HL-60/S4 treated with phorbol 12-myristate 13-acetate at 8.2 ng/mL for 4 days and 3 days (cell line): ENCODE results near the gene COL4A4.
"Not testable (repeated sequence)": the region's sequence is repeated elsewhere in the genome, so short reads cannot be mapped to it uniquely, and the experiment has no call there.

Experiments used
- in situ Hi-C: fragments of 300-500 bp; cut with MboI; formaldehyde crosslinking; loops from 2 replicates; pipeline ENCODE4 v1.15.0; 2022; ENCODE audit warnings: low sequenced_read_pairs

Gene COL4A4

GRCh38 chr2:227163998-227164762 lies at the start of gene COL4A4, which contains the start of gene COL4A3:
COL4A4 (minus strand) TSS chr2:227164205; CDS start chr2:227147483, 16,722 bp downstream.
COL4A3 (plus strand) TSS chr2:227164624; CDS start chr2:227164727, 103 bp downstream.
- in situ Hi-C loops = no loop called here

GRCh38 chr2:227207573-227207972 lies 43.6 kb upstream of the COL4A4 start:
- in situ Hi-C loops = no loop called here

- in situ Hi-C loops = no loop called here
Measured at GRCh38 chr2:227206406-227206805, 42.4 kb upstream of the COL4A4 start.

- in situ Hi-C loops = no loop called here
Measured at GRCh38 chr2:227205701-227206100, 41.7 kb upstream of the COL4A4 start.

GRCh38 chr2:227204452-227204851 lies 40.4 kb upstream of the COL4A4 start:
- in situ Hi-C loops = no loop called here

- in situ Hi-C loops = no loop called here
Measured at GRCh38 chr2:227201771-227202170, 37.8 kb upstream of the COL4A4 start.

- in situ Hi-C loops = no loop called here
Measured at GRCh38 chr2:227198866-227199265, 34.9 kb upstream of the COL4A4 start.

- in situ Hi-C loops = no loop called here
Measured at GRCh38 chr2:227194219-227194618, 30.2 kb upstream of the COL4A4 start.

GRCh38 chr2:227192491-227192890 lies 28.5 kb upstream of the COL4A4 start:
- in situ Hi-C loops = no loop called here

GRCh38 chr2:227191367-227191766 lies 27.4 kb upstream of the COL4A4 start:
- in situ Hi-C loops = no loop called here

- in situ Hi-C loops = no loop called here
Measured at GRCh38 chr2:227188292-227188691, 24.3 kb upstream of the COL4A4 start.

- in situ Hi-C loops = no loop called here
Measured at GRCh38 chr2:227186751-227187150, 22.7 kb upstream of the COL4A4 start.

GRCh38 chr2:227185615-227186232 lies 21.7 kb upstream of the COL4A4 start:
- in situ Hi-C loops = no loop called here

GRCh38 chr2:227183657-227184367 lies 19.8 kb upstream of the COL4A4 start:
- in situ Hi-C loops = no loop called here

- in situ Hi-C loops = no loop called here
Measured at GRCh38 chr2:227182765-227183164, 18.8 kb upstream of the COL4A4 start.

- in situ Hi-C loops = no loop called here
Measured at GRCh38 chr2:227180770-227181169, 16.8 kb upstream of the COL4A4 start.

- in situ Hi-C loops = no loop called here
Measured at GRCh38 chr2:227179988-227180685, 16.1 kb upstream of the COL4A4 start.

GRCh38 chr2:227177592-227178336 lies 13.8 kb upstream of the COL4A4 start:
- in situ Hi-C loops = no loop called here

GRCh38 chr2:227171779-227172178 lies 7.8 kb upstream of the COL4A4 start:
- in situ Hi-C loops = not testable (repeated sequence)

GRCh38 chr2:227164763-227165291 lies 822 bp upstream of the COL4A4 start:
- in situ Hi-C loops = no loop called here
